Thyroid gland (tissue), 4 donors: ENCODE data around the gene ADAMTS17.

ENCODE experiments used
- CTCF ChIP-seq, 6 experiments: fragments of 200-600 bp in 3 of 6; fragments of 450-650 bp in 3 of 6; sonication (generic) in 3 of 6; IDR thresholded peaks; one replicate each; pipeline ENCODE4 v1.5.1; 2016 to 2019; ENCODE audit warnings: antibody characterized with exemption in 6 of 6, mild to moderate bottlenecking in 2 of 6, inconsistent platforms in 1 of 6, moderate library complexity in 1 of 6
- POLR2A ChIP-seq, 2 donors: fragments of 450-650 bp; IDR thresholded peaks; one replicate each; pipeline ENCODE4 v1.6.1; 2017; ENCODE audit warnings: antibody characterized with exemption in 2 of 2, mild to moderate bottlenecking in 2 of 2, moderate library complexity in 1 of 2

GRCh38 chr15:99980752-99981151 lies 361.0 kb downstream of the ADAMTS17 start:
- no peak for TF ChIP-seq POLR2A (IDR thresholded peaks at IDR 0.05)
- TF ChIP-seq CTCF (IDR thresholded peaks at IDR 0.05): no peak
